Neural progenitor cell (in vitro differentiated cells): ENCODE measurements around the gene ADAMTS15.

Experiments used
- EZH2 ChIP-seq: fragments of 200-600 bp; sonication (generic); IDR thresholded peaks from 2 replicates; pipeline ENCODE4 v1.6.1; 2017; ENCODE audit warnings: antibody characterized with exemption, mild to moderate bottlenecking, moderate library complexity
- EZH2phosphoT487 ChIP-seq: fragments of 200-600 bp; sonication (generic); IDR thresholded peaks from 2 replicates; pipeline ENCODE4 v1.6.1; 2017; ENCODE audit warnings: antibody characterized with exemption
- TF ChIP-seq, protein P1 (sequence below): fragments of 200-600 bp; sonication (generic); IDR thresholded peaks from 2 replicates; pipeline ENCODE4 v1.5.1; 2017; ENCODE audit warnings: antibody characterized with exemption, mild to moderate bottlenecking

DNA sequence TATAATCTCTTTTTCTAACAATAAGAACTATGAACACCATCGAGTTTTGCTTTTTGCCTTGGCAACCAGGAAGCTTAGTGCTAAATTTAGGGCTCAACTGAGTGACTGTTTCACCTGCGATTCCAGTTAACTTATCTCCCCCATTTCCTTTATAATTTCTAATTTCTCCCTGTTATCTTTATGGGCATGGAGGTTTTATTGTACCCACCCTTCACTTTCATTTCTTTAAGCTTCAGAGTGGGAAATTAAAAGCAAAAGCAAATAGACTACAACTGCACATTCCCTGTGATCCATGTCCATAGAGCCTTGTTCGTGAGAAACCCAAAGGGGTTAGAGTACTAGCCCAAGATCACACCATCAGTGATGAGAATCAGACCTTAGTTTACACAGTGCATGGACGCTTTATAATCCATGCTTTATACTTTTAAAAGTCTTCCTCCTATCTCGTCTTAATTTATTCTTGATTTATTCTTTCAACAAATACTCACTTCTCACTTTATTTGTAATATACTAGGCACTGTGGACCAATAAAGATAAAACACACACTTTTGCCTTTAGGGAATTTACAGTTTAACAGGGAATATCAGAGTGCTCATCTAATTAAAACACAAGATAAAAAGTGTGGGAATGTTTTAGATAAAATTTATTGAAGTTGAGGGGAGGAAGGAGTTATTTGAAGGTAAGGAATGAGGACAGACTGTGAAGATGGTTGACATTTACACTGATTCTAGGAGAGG is 40.6 kb downstream of the ADAMTS15 start:
- TF ChIP-seq, protein P1, sequence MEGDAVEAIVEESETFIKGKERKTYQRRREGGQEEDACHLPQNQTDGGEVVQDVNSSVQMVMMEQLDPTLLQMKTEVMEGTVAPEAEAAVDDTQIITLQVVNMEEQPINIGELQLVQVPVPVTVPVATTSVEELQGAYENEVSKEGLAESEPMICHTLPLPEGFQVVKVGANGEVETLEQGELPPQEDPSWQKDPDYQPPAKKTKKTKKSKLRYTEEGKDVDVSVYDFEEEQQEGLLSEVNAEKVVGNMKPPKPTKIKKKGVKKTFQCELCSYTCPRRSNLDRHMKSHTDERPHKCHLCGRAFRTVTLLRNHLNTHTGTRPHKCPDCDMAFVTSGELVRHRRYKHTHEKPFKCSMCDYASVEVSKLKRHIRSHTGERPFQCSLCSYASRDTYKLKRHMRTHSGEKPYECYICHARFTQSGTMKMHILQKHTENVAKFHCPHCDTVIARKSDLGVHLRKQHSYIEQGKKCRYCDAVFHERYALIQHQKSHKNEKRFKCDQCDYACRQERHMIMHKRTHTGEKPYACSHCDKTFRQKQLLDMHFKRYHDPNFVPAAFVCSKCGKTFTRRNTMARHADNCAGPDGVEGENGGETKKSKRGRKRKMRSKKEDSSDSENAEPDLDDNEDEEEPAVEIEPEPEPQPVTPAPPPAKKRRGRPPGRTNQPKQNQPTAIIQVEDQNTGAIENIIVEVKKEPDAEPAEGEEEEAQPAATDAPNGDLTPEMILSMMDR = no peak
- no peak for TF ChIP-seq EZH2phosphoT487
- no peak for TF ChIP-seq EZH2
